Neural progenitor cell (in vitro differentiated cells): ENCODE data around the gene GFRA4. TPM values are rescaled to one million over a fixed set of nuclear protein-coding genes. Genes with fewer than 3 reads are reported as not detected.

Experiments
- DNase-seq: peaks from one replicate; pipeline ENCODE4 v3.0.0-alpha.2; 2016; ENCODE audit warnings: low spot score
- H2AFZ ChIP-seq: fragments of 200-600 bp; sonication (generic); replicated peaks from 2 replicates; pipeline ENCODE4 v1.6.1; 2016; ENCODE audit warnings: antibody characterized with exemption
- H3F3A ChIP-seq: fragments of 200-600 bp; sonication (generic); 2 replicates; pipeline ENCODE4 v1.6.1; 2016; ENCODE audit warnings: antibody characterized with exemption, low read depth
- H3K27ac ChIP-seq: fragments of 200-600 bp; sonication (generic); 2 replicates; pipeline ENCODE4 v1.5.1; 2016; ENCODE audit warnings: mild to moderate bottlenecking
- H3K27me3 ChIP-seq: fragments of 200-600 bp; sonication (generic); 2 replicates; pipeline ENCODE4 v1.6.1; 2016; ENCODE audit warnings: mild to moderate bottlenecking, moderate library complexity
- H3K36me3 ChIP-seq: fragments of 200-600 bp; sonication (generic); 2 replicates; pipeline ENCODE4 v1.5.1; 2016
- H3K4me1 ChIP-seq: fragments of 200-600 bp; sonication (generic); 2 replicates; pipeline ENCODE4 v1.6.1; 2016; ENCODE audit warnings: mixed run types
- H3K4me2 ChIP-seq: fragments of 200-600 bp; sonication (generic); 2 replicates; pipeline ENCODE4 v1.6.1; 2016
- H3K4me3 ChIP-seq: fragments of 200-600 bp; sonication (generic); 2 replicates; pipeline ENCODE4 v1.5.1; 2016
- H3K79me2 ChIP-seq: fragments of 200-600 bp; sonication (generic); 2 replicates; pipeline ENCODE4 v1.6.1; 2016; ENCODE audit warnings: low read depth
- H3K9ac ChIP-seq: fragments of 200-600 bp; sonication (generic); 2 replicates; pipeline ENCODE4 v1.6.1; 2016
- H3K9me3 ChIP-seq: fragments of 200-600 bp; sonication (generic); 2 replicates; pipeline ENCODE4 v1.5.1; 2016; ENCODE audit warnings: low read depth
- H4K20me1 ChIP-seq: fragments of 200-600 bp; sonication (generic); 2 replicates; pipeline ENCODE4 v1.6.1; 2016; ENCODE audit warnings: low read depth
- H3K27ac Mint-ChIP-seq: 3 replicates; pipeline ENCODE4 v1.8.0; 2021; ENCODE audit warnings: mixed read lengths
- H3K27me3 Mint-ChIP-seq: 2 replicates; pipeline ENCODE4 v1.8.0; 2022; ENCODE audit warnings: low read depth, mild to moderate bottlenecking, inconsistent platforms, moderate library complexity, mixed read lengths; ENCODE audit not compliant: insufficient read depth
- H3K36me3 Mint-ChIP-seq: 3 replicates; pipeline ENCODE4 v1.8.0; 2021; ENCODE audit warnings: mixed read lengths
- H3K4me1 Mint-ChIP-seq: 3 replicates; pipeline ENCODE4 v1.8.0; 2021; ENCODE audit warnings: mixed read lengths
- H3K4me3 Mint-ChIP-seq: 3 replicates; pipeline ENCODE4 v1.8.0; 2021; ENCODE audit warnings: mild to moderate bottlenecking, moderate library complexity, mixed read lengths
- H3K9me3 Mint-ChIP-seq: 3 replicates; pipeline ENCODE4 v1.8.0; 2020; ENCODE audit warnings: mixed read lengths
- EZH2 ChIP-seq: fragments of 200-600 bp; sonication (generic); IDR thresholded peaks from 2 replicates; pipeline ENCODE4 v1.6.1; 2017; ENCODE audit warnings: antibody characterized with exemption, mild to moderate bottlenecking, moderate library complexity
- EZH2phosphoT487 ChIP-seq: fragments of 200-600 bp; sonication (generic); IDR thresholded peaks from 2 replicates; pipeline ENCODE4 v1.6.1; 2017; ENCODE audit warnings: antibody characterized with exemption
- total RNA-seq: library from RNA; depleted of rRNA; stranded (reverse); fragments of >200 nt; gene quantifications from 2 replicates; pipeline ENCODE4 v1.2.3, GENCODE V29; 2015; ENCODE audit warnings: low replicate concordance
- TF ChIP-seq, protein P1 (sequence below): fragments of 200-600 bp; sonication (generic); IDR thresholded peaks from 2 replicates; pipeline ENCODE4 v1.5.1; 2017; ENCODE audit warnings: antibody characterized with exemption, mild to moderate bottlenecking

GFRA4 gene
- total RNA-seq, 1 donor from 2014 or later, result not detected

DNA sequence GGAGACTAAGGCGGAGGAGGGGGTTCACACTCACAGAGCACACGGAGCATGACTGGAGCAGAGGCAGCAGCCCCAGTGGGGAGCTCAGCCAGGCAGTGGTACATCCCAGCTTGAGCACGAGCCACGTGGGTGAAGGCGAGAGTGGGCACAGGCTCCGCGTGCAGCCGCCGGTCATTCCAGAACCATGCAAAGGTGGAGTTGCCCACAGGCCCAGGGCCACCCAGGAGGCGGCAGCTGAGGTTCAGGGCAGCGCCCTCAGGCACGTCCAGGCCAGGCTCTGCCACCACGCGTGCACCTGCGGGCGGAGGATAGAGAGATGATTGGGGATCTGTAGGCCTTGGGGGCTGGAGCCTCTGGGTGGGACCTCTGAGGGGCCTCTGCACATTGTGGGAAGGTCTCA is 28.1 kb upstream of the GFRA4 start:
- no peaks in the 10 kb centered on the region for H3K27me3 ChIP-seq
- H3K36me3 Mint-ChIP-seq, result no peaks in the 10 kb centered on the region
- H3K4me1 Mint-ChIP-seq, result peaks cover 5% of the 10 kb centered on the region
- H3K4me2 ChIP-seq, result no peak overlapping the region
- TF ChIP-seq, protein P1, sequence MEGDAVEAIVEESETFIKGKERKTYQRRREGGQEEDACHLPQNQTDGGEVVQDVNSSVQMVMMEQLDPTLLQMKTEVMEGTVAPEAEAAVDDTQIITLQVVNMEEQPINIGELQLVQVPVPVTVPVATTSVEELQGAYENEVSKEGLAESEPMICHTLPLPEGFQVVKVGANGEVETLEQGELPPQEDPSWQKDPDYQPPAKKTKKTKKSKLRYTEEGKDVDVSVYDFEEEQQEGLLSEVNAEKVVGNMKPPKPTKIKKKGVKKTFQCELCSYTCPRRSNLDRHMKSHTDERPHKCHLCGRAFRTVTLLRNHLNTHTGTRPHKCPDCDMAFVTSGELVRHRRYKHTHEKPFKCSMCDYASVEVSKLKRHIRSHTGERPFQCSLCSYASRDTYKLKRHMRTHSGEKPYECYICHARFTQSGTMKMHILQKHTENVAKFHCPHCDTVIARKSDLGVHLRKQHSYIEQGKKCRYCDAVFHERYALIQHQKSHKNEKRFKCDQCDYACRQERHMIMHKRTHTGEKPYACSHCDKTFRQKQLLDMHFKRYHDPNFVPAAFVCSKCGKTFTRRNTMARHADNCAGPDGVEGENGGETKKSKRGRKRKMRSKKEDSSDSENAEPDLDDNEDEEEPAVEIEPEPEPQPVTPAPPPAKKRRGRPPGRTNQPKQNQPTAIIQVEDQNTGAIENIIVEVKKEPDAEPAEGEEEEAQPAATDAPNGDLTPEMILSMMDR, result no peak
- TF ChIP-seq EZH2 (no peak), EZH2phosphoT487 (no peak)
- H3K9me3 ChIP-seq, result no peaks in the 10 kb centered on the region
- no peaks in the 10 kb centered on the region for H3K79me2 ChIP-seq
- no peak overlapping the region for H3K4me3 ChIP-seq
- H3F3A ChIP-seq, result no peaks in the 10 kb centered on the region
- peaks cover 23% of the 10 kb centered on the region for H3K27me3 Mint-ChIP-seq
- H3K9ac ChIP-seq, result no peak overlapping the region
- no peak overlapping the region for H2AFZ ChIP-seq
- DNase-seq, result no peak
- H3K27ac ChIP-seq, result no peak overlapping the region
- no peak overlapping the region for H3K4me3 Mint-ChIP-seq
- H3K9me3 Mint-ChIP-seq, result peaks cover 1% of the 10 kb centered on the region
- no peak overlapping the region for H3K27ac Mint-ChIP-seq
- H4K20me1 ChIP-seq, result no peaks in the 10 kb centered on the region
- no peaks in the 10 kb centered on the region for H3K4me1 ChIP-seq
- H3K36me3 ChIP-seq, result no peaks in the 10 kb centered on the region

GRCh38 chr20:3690413-3690812 is 27.2 kb upstream of the GFRA4 start:
- H3K27me3 Mint-ChIP-seq, result peaks cover 22% of the 10 kb centered on the region
- Histone ChIP-seq H3K9ac (no peak overlapping the region), H3K4me3 (no peak overlapping the region), H3K4me2 (no peak overlapping the region), H2AFZ (no peak overlapping the region), H3K36me3 (no peaks in the 10 kb centered on the region), H3K27ac (no peak overlapping the region), H4K20me1 (no peaks in the 10 kb centered on the region), H3F3A (no peaks in the 10 kb centered on the region), H3K4me1 (no peaks in the 10 kb centered on the region), H3K9me3 (no peaks in the 10 kb centered on the region), H3K27me3 (no peaks in the 10 kb centered on the region), H3K79me2 (no peaks in the 10 kb centered on the region)
- no peak overlapping the region for H3K4me3 Mint-ChIP-seq
- H3K4me1 Mint-ChIP-seq, result peaks cover 5% of the 10 kb centered on the region
- TF ChIP-seq EZH2 (no peak), EZH2phosphoT487 (no peak)
- TF ChIP-seq, protein P1, result no peak
- no peaks in the 10 kb centered on the region for H3K36me3 Mint-ChIP-seq
- H3K9me3 Mint-ChIP-seq, result no peaks in the 10 kb centered on the region
- no peak for DNase-seq
- H3K27ac Mint-ChIP-seq, result no peak overlapping the region

GRCh38 chr20:3689978-3690377 is 26.8 kb upstream of the GFRA4 start:
- H3K4me2 ChIP-seq, result no peak overlapping the region
- H3K36me3 ChIP-seq, result no peaks in the 10 kb centered on the region
- TF ChIP-seq EZH2, result no peak
- TF ChIP-seq EZH2phosphoT487, result no peak
- no peaks in the 10 kb centered on the region for H3K4me1 ChIP-seq
- Mint-ChIP-seq H3K4me3 (no peak overlapping the region), H3K27ac (no peak overlapping the region), H3K36me3 (no peaks in the 10 kb centered on the region), H3K9me3 (no peaks in the 10 kb centered on the region), H3K27me3 (peaks cover 19% of the 10 kb centered on the region), H3K4me1 (peaks cover 5% of the 10 kb centered on the region)
- no peaks in the 10 kb centered on the region for H3K79me2 ChIP-seq
- DNase-seq, result no peak
- no peak overlapping the region for H3K9ac ChIP-seq
- H4K20me1 ChIP-seq, result no peaks in the 10 kb centered on the region
- no peak overlapping the region for H3K4me3 ChIP-seq
- H3K27me3 ChIP-seq, result peaks cover under 1% of the 10 kb centered on the region
- H2AFZ ChIP-seq, result no peak overlapping the region
- H3K27ac ChIP-seq, result no peak overlapping the region
- H3K9me3 ChIP-seq, result no peaks in the 10 kb centered on the region
- no peaks in the 10 kb centered on the region for H3F3A ChIP-seq

GRCh38 chr20:3687655-3688054 is 24.5 kb upstream of the GFRA4 start:
- TF ChIP-seq EZH2phosphoT487 (no peak), EZH2 (no peak)
- no peaks in the 10 kb centered on the region for H3K4me1 ChIP-seq
- H4K20me1 ChIP-seq, result no peaks in the 10 kb centered on the region
- DNase-seq, result peak; percentile 48
- H3K9me3 ChIP-seq, result no peaks in the 10 kb centered on the region
- no peak overlapping the region for H3K4me2 ChIP-seq
- Mint-ChIP-seq H3K9me3 (no peaks in the 10 kb centered on the region), H3K27ac (no peak overlapping the region), H3K4me1 (peaks cover 8% of the 10 kb centered on the region), H3K4me3 (peak overlapping the region; percentile 52), H3K27me3 (peaks cover 24% of the 10 kb centered on the region), H3K36me3 (no peaks in the 10 kb centered on the region)
- no peak overlapping the region for H3K4me3 ChIP-seq
- peaks cover 19% of the 10 kb centered on the region for H3K27me3 ChIP-seq
- no peaks in the 10 kb centered on the region for H3F3A ChIP-seq
- H3K27ac ChIP-seq, result no peak overlapping the region
- no peak overlapping the region for H3K9ac ChIP-seq
- peak overlapping the region; percentile 74 for H2AFZ ChIP-seq
- no peaks in the 10 kb centered on the region for H3K79me2 ChIP-seq
- H3K36me3 ChIP-seq, result no peaks in the 10 kb centered on the region
